GM18909 (cell line): Measurements from ENCODE around the gene PITX3.

Source experiments
- ATAC-seq: cut with Tn5 transposase; IDR thresholded peaks from one replicate; pipeline ENCODE4 v1.9.1; 2021; ENCODE audit warnings: mild to moderate bottlenecking; ENCODE audit not compliant: unreplicated experiment, poor library complexity

Gene PITX3

GRCh38 chr10:102188298-102188940 is 52.9 kb downstream of the PITX3 start:
- ATAC-seq: no peak

GRCh38 chr10:102185811-102186527 is 55.3 kb downstream of the PITX3 start:
- ATAC-seq: no peak

DNA sequence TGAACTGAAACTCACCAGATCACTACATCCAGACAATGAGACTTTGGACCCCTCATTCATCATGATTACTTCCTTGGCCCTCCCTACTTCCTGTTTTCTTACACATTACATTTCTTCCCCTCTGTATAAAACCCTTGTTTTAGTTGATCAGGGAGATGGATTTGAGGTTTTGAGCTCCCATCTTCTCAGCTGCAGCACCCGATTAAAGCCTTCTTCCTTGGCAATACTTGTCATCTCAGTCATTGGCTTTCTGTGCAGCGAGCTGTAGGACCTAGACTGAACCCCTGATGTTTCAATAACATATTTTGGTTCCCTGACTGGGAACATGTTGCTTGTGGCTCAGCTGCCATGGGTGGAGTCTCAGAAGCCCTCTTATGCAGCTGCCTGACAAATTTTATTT is 56.0 kb downstream of the PITX3 start:
- no peak for ATAC-seq

GRCh38 chr10:102184606-102185005 is 56.7 kb downstream of the PITX3 start:
- ATAC-seq: no peak
